Activated CD4-positive, alpha-beta T cell treated with anti-CD3 and anti-CD28 coated beads, Interleukin-2, amount 10 ng/mL, durations not matched to agents 24 days and 14 days (primary cell): ENCODE data around the gene ZCCHC17. TPM values are rescaled to one million over a fixed set of nuclear protein-coding genes. Genes with fewer than 3 reads are reported as not detected.

ENCODE experiments used
- DNase-seq: peaks from one replicate; pipeline ENCODE4 v3.0.0; 2022
- H3K27ac Mint-ChIP-seq: one replicate; pipeline ENCODE4 v1.8.0; 2022; ENCODE audit warnings: mild to moderate bottlenecking, mixed read lengths
- H3K27me3 Mint-ChIP-seq: one replicate; pipeline ENCODE4 v1.8.0; 2022; ENCODE audit warnings: mixed read lengths
- H3K36me3 Mint-ChIP-seq: one replicate; pipeline ENCODE4 v1.8.0; 2022; ENCODE audit warnings: low read depth, mild to moderate bottlenecking, mixed read lengths
- H3K4me1 Mint-ChIP-seq: one replicate; pipeline ENCODE4 v1.8.0; 2021; ENCODE audit warnings: mixed read lengths
- H3K4me3 Mint-ChIP-seq: one replicate; pipeline ENCODE4 v1.8.0; 2022; ENCODE audit warnings: mild to moderate bottlenecking, moderate library complexity, mixed read lengths
- H3K9me3 Mint-ChIP-seq: one replicate; pipeline ENCODE4 v1.8.0; 2021; ENCODE audit warnings: mixed read lengths
- intact Hi-C: fragments of 100-400 bp; cut with micrococcal nuclease; formaldehyde crosslinking; loops from one replicate; pipeline ENCODE4 v1.15.1; 2023
- total RNA-seq: library from RNA; stranded (reverse); gene quantifications from 2 replicates; pipeline ENCODE4 v1.2.3, GENCODE V29; 2022

The ZCCHC17 gene
- total RNA-seq, 1 donor from 2014 or later, result 26.2 TPM

DNA sequence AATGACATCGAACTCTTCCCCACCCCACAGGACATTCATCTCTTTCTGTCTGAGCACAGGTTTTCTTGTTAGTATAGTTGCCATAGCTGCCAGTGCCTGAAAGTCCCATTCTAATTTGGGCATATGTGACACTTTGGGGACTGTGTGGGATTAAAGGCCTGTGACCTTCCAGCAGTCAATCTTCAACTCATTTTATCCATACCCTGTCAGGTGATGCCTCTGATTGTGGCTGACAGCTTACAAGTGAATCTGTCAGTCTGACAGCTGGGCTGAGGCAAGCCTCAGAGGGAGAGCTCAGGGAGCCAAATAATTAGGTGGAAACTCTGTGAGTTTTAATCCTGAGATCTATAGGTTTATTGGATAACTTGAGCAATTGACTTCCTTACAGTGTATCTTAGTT, 29.6 kb downstream of the ZCCHC17 start:
- intact Hi-C loops, result no loop called here
- peaks cover 2% of the 10 kb centered on the region for H3K36me3 Mint-ChIP-seq
- DNase-seq, result no peak
- H3K27ac Mint-ChIP-seq, result no peak overlapping the region
- H3K4me3 Mint-ChIP-seq, result no peak overlapping the region
- H3K27me3 Mint-ChIP-seq, result no peaks in the 10 kb centered on the region
- no peaks in the 10 kb centered on the region for H3K4me1 Mint-ChIP-seq
- H3K9me3 Mint-ChIP-seq, result no peaks in the 10 kb centered on the region

DNA sequence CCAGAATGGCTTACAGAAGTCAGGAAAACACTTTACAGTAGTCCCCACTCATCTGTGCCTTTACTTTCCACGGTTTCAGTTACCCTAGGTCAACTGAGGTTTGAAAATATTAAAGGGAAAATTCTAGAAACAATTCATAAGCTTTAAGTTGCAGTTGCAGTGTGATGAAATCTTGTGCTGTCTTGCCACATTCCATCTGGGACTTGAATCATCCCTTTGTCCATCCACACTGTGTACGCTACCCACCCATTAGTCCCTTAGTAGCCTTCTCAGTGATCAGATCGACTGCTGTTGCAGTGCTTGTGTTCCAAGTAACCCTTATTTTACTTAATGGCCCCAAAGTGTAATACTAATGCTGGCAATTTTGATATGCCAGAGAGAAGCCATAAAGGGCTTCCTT, 30.5 kb downstream of the ZCCHC17 start:
- H3K27ac Mint-ChIP-seq, result no peak overlapping the region
- no peak overlapping the region for H3K4me3 Mint-ChIP-seq
- H3K9me3 Mint-ChIP-seq, result no peaks in the 10 kb centered on the region
- no peaks in the 10 kb centered on the region for H3K4me1 Mint-ChIP-seq
- peaks cover 2% of the 10 kb centered on the region for H3K36me3 Mint-ChIP-seq
- no peaks in the 10 kb centered on the region for H3K27me3 Mint-ChIP-seq
- no peak for DNase-seq
- intact Hi-C loops, result no loop called here

DNA sequence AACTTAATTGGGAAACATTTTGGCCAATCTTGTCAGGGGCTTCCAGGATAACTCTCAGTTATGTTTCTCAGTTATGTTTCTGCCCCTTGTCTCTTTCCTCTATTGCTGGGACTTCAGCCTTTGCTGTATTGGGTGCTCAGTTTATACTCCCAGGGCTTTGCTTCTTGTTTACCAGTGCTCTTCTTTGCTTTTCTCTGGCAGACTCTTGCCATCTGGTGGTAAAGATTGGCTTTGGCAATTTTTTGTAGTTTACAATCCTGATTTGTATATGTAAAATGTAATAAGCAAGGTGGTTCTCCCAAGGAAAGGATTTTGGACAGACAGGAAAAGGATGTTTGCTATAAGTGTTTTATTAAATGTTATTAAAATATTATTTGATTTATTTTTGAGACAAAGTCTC, 38.2 kb downstream of the ZCCHC17 start:
- Mint-ChIP-seq H3K36me3 (peaks cover 3% of the 10 kb centered on the region), H3K27me3 (no peaks in the 10 kb centered on the region), H3K27ac (no peak overlapping the region), H3K9me3 (no peaks in the 10 kb centered on the region), H3K4me1 (no peaks in the 10 kb centered on the region), H3K4me3 (no peak overlapping the region)
- peak; percentile 64 for DNase-seq
- intact Hi-C loops, result loop anchor here (2.0 kb wide), 1 partner anchor 150 kb away; no protein-coding TSS in a partner anchor

DNA sequence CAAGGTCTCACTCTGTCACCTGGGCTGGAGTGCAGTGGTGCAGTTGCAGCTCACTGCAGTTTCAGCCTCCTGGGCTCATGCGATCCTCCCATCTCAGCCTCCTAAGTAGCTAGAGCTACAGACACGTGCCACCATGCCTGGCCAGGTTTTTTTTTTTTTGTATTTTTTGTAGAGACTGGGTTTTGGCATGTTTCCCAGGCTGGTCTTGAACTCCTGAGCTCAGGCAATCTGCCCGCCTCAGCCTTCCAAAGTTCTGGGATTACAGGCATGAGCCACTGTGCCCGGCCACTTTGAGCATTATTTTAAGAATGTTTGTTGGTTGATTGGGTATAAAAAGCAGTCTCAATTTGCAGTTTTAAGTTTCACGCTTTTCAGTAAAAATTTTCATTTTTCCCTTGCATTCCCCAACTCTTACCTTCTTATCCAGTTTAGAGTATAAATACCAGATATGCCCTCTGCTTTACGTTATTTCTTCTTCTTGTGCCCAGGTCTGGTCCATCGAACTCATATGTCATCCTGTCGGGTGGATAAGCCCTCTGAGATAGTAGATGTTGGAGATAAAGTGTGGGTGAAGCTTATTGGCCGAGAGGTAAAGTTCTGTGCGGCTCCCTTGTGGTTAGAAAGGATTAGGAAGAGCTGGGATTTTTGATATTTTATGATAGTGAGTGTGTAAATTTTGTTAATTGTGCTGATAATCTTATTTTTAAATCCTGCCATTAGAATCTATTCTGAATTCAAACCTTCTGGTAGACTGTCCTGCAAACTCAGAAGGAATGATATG, 40.0 kb downstream of the ZCCHC17 start:
- Mint-ChIP-seq H3K4me3 (no peak overlapping the region), H3K27me3 (no peaks in the 10 kb centered on the region), H3K4me1 (no peaks in the 10 kb centered on the region), H3K27ac (no peak overlapping the region), H3K36me3 (peaks cover 3% of the 10 kb centered on the region), H3K9me3 (no peaks in the 10 kb centered on the region)
- intact Hi-C loops, result no loop called here
- DNase-seq, result no peak

DNA sequence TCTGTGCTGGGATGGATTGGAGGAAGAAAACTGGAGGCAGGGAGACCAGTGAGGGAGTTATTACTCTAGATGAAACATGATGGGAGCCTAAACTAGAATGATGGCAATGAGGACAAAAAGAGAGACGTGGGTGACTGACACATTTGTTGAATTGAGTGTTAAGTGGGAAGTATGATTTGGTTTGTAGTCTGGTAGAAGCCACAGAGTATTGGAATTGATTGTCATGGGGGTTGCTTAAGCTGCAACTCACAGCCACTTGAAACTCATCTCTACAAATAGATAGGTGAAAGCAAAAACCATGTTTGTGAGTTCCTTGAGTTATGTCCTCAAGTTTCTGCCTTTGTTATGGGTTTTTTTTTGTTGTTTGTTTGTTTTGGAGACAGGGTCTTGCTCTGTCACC, 47.7 kb downstream of the ZCCHC17 start:
- Mint-ChIP-seq H3K27me3 (no peaks in the 10 kb centered on the region), H3K4me1 (no peaks in the 10 kb centered on the region), H3K9me3 (no peaks in the 10 kb centered on the region), H3K4me3 (no peak overlapping the region), H3K27ac (no peak overlapping the region), H3K36me3 (peaks cover 6% of the 10 kb centered on the region)
- no peak for DNase-seq
- intact Hi-C loops, result no loop called here

DNA sequence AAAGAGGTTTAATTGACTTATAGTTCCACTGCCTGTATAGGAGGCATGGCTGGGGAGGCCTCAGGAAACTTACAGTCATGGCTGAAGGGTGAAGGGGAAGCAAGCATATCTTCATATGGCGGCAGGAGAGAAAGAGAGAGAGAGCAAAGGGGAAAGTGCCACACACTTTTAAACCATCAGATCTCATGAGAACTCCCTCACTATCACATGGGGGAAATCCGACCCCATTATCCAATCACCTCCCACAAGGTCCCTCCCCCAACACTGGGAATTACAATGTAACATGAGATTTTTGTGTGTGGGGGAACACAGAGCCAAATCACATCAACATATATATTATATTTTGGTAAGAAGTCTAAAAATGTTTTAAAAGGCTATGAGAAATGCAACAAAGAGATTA, 48.8 kb downstream of the ZCCHC17 start:
- intact Hi-C loops, result no loop called here
- H3K36me3 Mint-ChIP-seq, result peaks cover 9% of the 10 kb centered on the region
- DNase-seq, result no peak
- no peak overlapping the region for H3K27ac Mint-ChIP-seq
- H3K4me1 Mint-ChIP-seq, result no peaks in the 10 kb centered on the region
- H3K4me3 Mint-ChIP-seq, result no peak overlapping the region
- no peaks in the 10 kb centered on the region for H3K9me3 Mint-ChIP-seq
- H3K27me3 Mint-ChIP-seq, result no peaks in the 10 kb centered on the region

DNA sequence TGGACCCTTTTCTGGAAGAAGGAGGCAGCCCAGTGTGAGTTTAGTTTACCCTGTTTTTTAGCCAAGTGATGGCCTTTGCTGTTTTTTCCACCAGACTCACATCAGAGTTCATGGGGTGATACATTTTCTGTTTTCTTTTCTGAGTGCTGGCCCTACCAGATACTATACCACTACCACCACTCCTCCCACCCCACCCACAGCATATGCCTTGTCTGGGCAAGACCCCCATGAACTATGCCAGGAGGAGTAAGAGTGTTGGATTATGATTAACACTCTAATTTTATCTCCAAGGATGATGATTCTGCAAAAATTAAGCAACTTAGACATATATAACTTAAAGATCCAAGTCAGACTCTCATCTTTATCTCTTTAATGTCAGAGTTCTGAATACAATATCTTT, 50.0 kb downstream of the ZCCHC17 start:
- Mint-ChIP-seq H3K36me3 (peaks cover 15% of the 10 kb centered on the region), H3K4me3 (no peak overlapping the region), H3K27ac (no peak overlapping the region), H3K9me3 (no peaks in the 10 kb centered on the region), H3K27me3 (no peaks in the 10 kb centered on the region), H3K4me1 (no peaks in the 10 kb centered on the region)
- intact Hi-C loops, result no loop called here
- no peak for DNase-seq

DNA sequence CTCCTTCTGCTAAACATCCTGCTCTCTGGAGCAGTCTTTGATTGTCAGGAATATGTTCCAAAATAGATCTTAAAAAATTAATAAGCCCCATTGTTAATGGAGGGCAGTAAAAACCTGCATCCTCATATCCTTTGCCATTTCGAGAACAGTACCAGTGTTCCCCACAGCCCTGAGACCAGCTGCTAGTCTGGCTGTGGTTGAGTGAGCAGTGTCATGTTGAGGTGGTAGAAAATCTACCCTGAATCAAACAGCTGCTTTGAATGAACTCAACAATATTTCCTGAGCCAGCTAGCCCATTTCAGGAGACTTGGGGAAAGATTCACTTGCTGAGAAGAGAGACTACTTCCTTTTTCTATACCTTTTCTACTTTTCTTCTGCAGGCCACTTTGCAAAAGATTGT, 51.6 kb downstream of the ZCCHC17 start:
- no peaks in the 10 kb centered on the region for H3K27me3 Mint-ChIP-seq
- intact Hi-C loops, result no loop called here
- H3K9me3 Mint-ChIP-seq, result no peaks in the 10 kb centered on the region

DNA sequence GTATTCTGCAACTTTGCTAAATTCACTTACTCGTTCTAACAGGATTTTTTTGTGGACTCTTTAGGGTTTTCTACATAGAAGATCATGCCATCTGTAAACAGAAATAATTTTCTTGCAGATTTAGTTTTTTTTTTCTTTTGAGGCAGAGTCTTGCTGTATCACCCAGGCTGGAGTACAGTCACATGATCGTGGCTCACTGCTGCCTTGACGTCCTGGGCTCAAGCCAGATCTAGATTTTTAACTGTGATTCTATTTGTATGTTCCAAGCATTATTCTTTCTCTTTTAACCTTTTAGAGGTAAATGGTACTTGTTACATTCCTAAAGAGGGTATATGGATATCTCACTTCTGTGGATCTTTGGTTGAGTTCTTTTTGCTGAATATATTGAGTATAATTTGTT, 57.5 kb downstream of the ZCCHC17 start:
- H3K9me3 Mint-ChIP-seq, result no peaks in the 10 kb centered on the region
- intact Hi-C loops, result no loop called here
- H3K27ac Mint-ChIP-seq, result no peak overlapping the region
- no peaks in the 10 kb centered on the region for H3K4me1 Mint-ChIP-seq
- DNase-seq, result no peak
- H3K27me3 Mint-ChIP-seq, result no peaks in the 10 kb centered on the region
- peaks cover 28% of the 10 kb centered on the region for H3K36me3 Mint-ChIP-seq
- no peak overlapping the region for H3K4me3 Mint-ChIP-seq

More for the DNA sequence above, 51.6 kb downstream of the ZCCHC17 start:
- H3K27ac Mint-ChIP-seq, result no peak overlapping the region
- no peak overlapping the region for H3K4me3 Mint-ChIP-seq
- no peaks in the 10 kb centered on the region for H3K4me1 Mint-ChIP-seq
- H3K36me3 Mint-ChIP-seq, result peaks cover 20% of the 10 kb centered on the region
- no peak for DNase-seq

DNA sequence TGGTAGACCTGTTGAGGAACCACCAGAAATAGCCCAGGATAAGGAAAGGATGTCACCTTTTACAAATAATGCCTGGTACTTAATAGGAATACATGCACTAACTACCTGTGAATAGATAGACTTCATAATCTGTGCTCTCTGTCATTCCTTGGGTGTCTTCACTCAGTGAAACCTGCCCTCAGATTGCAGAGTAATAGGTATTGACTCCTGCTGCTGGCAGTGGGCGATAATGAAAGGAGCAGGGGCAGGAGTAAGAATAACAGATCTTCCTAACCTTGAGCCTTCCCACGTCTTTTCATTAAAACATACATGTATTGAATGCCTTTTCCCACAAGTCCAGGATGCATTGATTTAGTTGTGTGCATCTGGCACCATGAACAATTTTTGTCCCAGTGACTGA, 59.6 kb downstream of the ZCCHC17 start:
- peaks cover 22% of the 10 kb centered on the region for H3K36me3 Mint-ChIP-seq
- H3K4me3 Mint-ChIP-seq, result no peak overlapping the region
- DNase-seq, result no peak
- intact Hi-C loops, result no loop called here
- H3K9me3 Mint-ChIP-seq, result no peaks in the 10 kb centered on the region
- no peak overlapping the region for H3K27ac Mint-ChIP-seq
- no peaks in the 10 kb centered on the region for H3K4me1 Mint-ChIP-seq
- no peaks in the 10 kb centered on the region for H3K27me3 Mint-ChIP-seq

DNA sequence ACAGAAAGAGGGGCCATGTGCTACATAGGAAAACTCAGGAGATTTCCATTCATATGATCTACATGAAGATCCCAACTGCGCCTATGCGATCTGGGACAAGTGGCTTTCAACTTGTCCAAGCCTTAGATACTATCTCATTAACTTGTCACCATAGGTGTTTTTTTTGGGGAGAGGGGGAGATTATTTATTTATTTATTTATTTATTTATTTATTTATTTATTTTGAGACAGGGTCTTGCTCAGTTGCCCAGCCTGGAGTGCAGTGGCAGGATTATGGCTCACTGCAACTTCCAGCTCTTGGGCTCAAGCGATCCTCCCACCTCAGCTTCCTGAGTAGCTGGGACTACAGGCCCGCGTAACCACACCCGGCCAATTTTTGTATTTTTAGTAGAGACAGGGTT, 64.8 kb downstream of the ZCCHC17 start:
- no peaks in the 10 kb centered on the region for H3K27me3 Mint-ChIP-seq
- intact Hi-C loops, result no loop called here
- no peaks in the 10 kb centered on the region for H3K9me3 Mint-ChIP-seq
- DNase-seq, result no peak
- H3K4me1 Mint-ChIP-seq, result no peaks in the 10 kb centered on the region
- no peak overlapping the region for H3K27ac Mint-ChIP-seq
- no peak overlapping the region for H3K4me3 Mint-ChIP-seq
- H3K36me3 Mint-ChIP-seq, result peaks cover 18% of the 10 kb centered on the region

DNA sequence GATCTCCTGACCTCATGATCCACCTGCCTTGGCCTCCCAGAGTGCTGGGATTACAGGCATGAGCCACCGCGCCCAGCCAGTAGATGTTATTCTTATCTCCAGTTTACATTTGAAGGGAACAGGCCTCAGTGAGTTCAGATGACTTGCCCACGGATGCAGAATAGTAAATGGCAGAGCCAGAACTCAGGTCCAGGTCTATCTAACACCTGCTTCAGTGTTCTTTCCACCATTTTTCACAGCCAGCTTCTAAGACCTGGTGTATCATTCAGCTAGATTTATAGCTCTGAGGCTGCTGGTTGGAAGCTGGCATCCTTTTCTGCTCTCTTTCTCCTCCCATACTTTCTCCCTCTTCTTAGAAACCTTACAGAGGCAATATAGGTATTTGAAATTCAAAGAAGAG, 65.2 kb downstream of the ZCCHC17 start:
- peaks cover 18% of the 10 kb centered on the region for H3K36me3 Mint-ChIP-seq
- no peaks in the 10 kb centered on the region for H3K27me3 Mint-ChIP-seq
- H3K4me1 Mint-ChIP-seq, result no peaks in the 10 kb centered on the region
- no peak overlapping the region for H3K4me3 Mint-ChIP-seq
- DNase-seq, result no peak
- H3K9me3 Mint-ChIP-seq, result no peaks in the 10 kb centered on the region
- no peak overlapping the region for H3K27ac Mint-ChIP-seq
- intact Hi-C loops, result no loop called here

DNA sequence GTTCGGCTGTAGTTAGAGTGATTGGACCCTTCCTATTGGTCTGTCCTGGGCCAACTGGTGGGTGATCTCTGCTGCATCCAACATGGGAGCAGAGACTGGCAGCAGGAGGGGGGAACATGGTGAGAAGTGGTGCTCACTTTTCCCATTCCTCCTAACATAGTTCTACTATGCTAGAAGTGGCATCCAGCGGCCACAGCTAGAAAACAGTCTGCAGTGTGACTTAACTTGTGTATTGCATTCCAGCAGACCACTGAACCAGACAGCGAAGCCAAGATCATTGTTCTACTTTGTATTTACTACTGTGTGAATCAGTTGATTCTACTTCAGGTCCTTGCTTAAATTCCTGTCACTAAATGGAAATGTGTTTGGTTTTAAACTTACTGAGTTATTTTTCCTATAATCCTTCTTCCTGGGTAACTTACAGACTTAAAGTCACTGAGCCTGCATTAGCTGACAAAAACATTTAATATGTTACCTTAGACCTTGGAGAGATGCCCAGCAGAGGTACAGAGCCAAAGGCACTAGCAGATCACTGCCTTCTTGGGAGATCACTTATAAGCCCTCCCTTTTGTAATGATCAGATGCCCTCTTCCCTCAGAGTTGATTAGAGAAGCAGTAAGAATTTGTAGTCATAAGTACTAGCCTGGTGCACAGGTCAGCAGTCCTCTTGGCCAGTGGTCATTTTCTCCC, 67.9 kb downstream of the ZCCHC17 start:
- DNase-seq, result no peak
- Mint-ChIP-seq H3K27me3 (no peaks in the 10 kb centered on the region), H3K4me3 (no peak overlapping the region), H3K4me1 (no peaks in the 10 kb centered on the region), H3K27ac (no peak overlapping the region), H3K9me3 (no peaks in the 10 kb centered on the region), H3K36me3 (peaks cover 9% of the 10 kb centered on the region)
- intact Hi-C loops, result no loop called here

DNA sequence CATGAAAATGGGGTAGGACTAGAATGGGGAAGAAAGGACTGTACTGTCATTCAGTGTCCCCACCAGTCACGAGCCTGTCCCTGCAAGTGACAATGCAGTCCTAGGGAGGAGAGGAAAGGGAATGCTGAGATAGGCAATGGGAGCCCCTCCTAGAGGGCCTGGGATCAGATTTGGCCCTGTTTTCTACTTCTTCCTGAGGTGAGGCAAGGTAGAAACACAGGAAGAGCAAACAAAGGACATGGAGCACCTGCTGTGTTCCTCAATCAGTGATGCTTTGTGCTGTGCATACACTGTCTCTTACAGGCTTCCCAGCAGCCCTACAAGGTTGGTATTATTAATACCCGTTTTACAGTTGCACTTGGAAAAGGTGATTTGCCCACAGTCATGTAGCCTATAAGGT, 70.0 kb downstream of the ZCCHC17 start:
- H3K27me3 Mint-ChIP-seq, result no peaks in the 10 kb centered on the region
- no peaks in the 10 kb centered on the region for H3K4me1 Mint-ChIP-seq
- intact Hi-C loops, result no loop called here
- H3K36me3 Mint-ChIP-seq, result peaks cover 7% of the 10 kb centered on the region
- no peak overlapping the region for H3K4me3 Mint-ChIP-seq
- H3K27ac Mint-ChIP-seq, result no peak overlapping the region
- H3K9me3 Mint-ChIP-seq, result no peaks in the 10 kb centered on the region
- no peak for DNase-seq
